HEK293 (cell line): ENCODE data around the gene SLC39A11.

Source experiments
- CTCF ChIA-PET: fragments of 350-600 bp; formaldehyde crosslinking; extraction: SDS; loops from one replicate; lab custom pipeline; 2021; ENCODE audit warnings: antibody characterized with exemption; lab: Yijun Ruan, JAX
- POLR2A ChIA-PET: fragments of 300-600 bp; formaldehyde crosslinking; extraction: SDS; loops from one replicate; lab custom pipeline; 2020; ENCODE audit warnings: antibody characterized with exemption, inconsistent platforms; lab: Yijun Ruan, JAX
- H3K27ac ChIP-seq: fragments of 200-500 bp; sonication (Bioruptor generic); 2 replicates; pipeline ENCODE4 v1.5.1; 2014; ENCODE audit warnings: low read depth, low read length, control low read depth, inconsistent platforms; ENCODE audit errors: extremely low read depth
- H3K36me3 ChIP-seq, 2 experiments: fragments of 200-500 bp in 1 of 2; sonication (Bioruptor generic) in 1 of 2; 1 replicate in 1 of 2; 2 replicates in 1 of 2; pipeline ENCODE4 v1.5.1; 2014 to 2017; ENCODE audit warnings: inconsistent platforms in 2 of 2, low read length in 2 of 2; ENCODE audit not compliant: control insufficient read depth in 2 of 2, insufficient read depth in 1 of 2
- H3K4me1 ChIP-seq: fragments of 200-500 bp; sonication (Bioruptor generic); 2 replicates; pipeline ENCODE4 v1.5.1; 2014; ENCODE audit warnings: mild to moderate bottlenecking, low read length, inconsistent platforms; ENCODE audit not compliant: control insufficient read depth, insufficient read depth
- H3K4me3 ChIP-seq: 2 replicates; pipeline ENCODE4 v1.5.1; 2011; ENCODE audit warnings: low read depth, mild to moderate bottlenecking, control low read depth, low read length, moderate library complexity
- H3K9me3 ChIP-seq: fragments of 200-500 bp; sonication (Bioruptor generic); 2 replicates; pipeline ENCODE4 v1.5.1; 2014; ENCODE audit warnings: low read depth, low read length, inconsistent platforms; ENCODE audit not compliant: control insufficient read depth, insufficient read depth
- BCL6B ChIP-seq: fragments of 450-650 bp; formaldehyde crosslinking; IDR thresholded peaks from 2 replicates; pipeline ENCODE4 v1.5.1; 2017; ENCODE audit warnings: missing biosample characterization, missing genetic modification characterization
- GLIS1 ChIP-seq: fragments of 450-650 bp; formaldehyde crosslinking; IDR thresholded peaks from 2 replicates; pipeline ENCODE4 v1.5.1; 2016; ENCODE audit warnings: missing biosample characterization, missing genetic modification characterization
- KLF10 ChIP-seq: fragments of 450-650 bp; IDR thresholded peaks from 2 replicates; pipeline ENCODE4 v1.5.1; 2018; ENCODE audit warnings: missing biosample characterization, mild to moderate bottlenecking, missing genetic modification characterization
- MEIS1 ChIP-seq: sonication (generic); formaldehyde crosslinking; IDR thresholded peaks from 2 replicates; pipeline ENCODE4 v1.8.1; 2022; ENCODE audit warnings: missing genetic modification reagents, mild to moderate bottlenecking, borderline replicate concordance
- PATZ1 ChIP-seq: fragments of 450-650 bp; formaldehyde crosslinking; IDR thresholded peaks from 2 replicates; pipeline ENCODE4 v1.5.1; 2016; ENCODE audit warnings: missing biosample characterization, missing genetic modification characterization
- RBAK ChIP-seq: fragments of 450-650 bp; formaldehyde crosslinking; IDR thresholded peaks from 2 replicates; pipeline ENCODE4 v1.5.1; 2016; ENCODE audit warnings: missing biosample characterization, missing genetic modification characterization
- ZNF184 ChIP-seq: fragments of 450-650 bp; IDR thresholded peaks from 2 replicates; pipeline ENCODE4 v1.5.1; 2018; ENCODE audit warnings: missing biosample characterization, mild to moderate bottlenecking, missing genetic modification characterization
- ZNF202 ChIP-seq: fragments of 450-650 bp; formaldehyde crosslinking; IDR thresholded peaks from 2 replicates; pipeline ENCODE4 v1.5.1; 2016; ENCODE audit warnings: missing biosample characterization, missing genetic modification characterization, borderline replicate concordance
- ZNF221 ChIP-seq: fragments of 450-650 bp; formaldehyde crosslinking; IDR thresholded peaks from 2 replicates; pipeline ENCODE4 v1.5.1; 2017; ENCODE audit warnings: missing biosample characterization, missing genetic modification characterization, borderline replicate concordance
- ZNF280C ChIP-seq: fragments of 450-650 bp; formaldehyde crosslinking; IDR thresholded peaks from 2 replicates; pipeline ENCODE4 v1.5.1; 2016; ENCODE audit warnings: missing biosample characterization, missing genetic modification characterization
- ZNF302 ChIP-seq: fragments of 450-650 bp; formaldehyde crosslinking; IDR thresholded peaks from 2 replicates; pipeline ENCODE4 v1.5.1; 2016; ENCODE audit warnings: missing biosample characterization, missing genetic modification characterization, low read depth
- ZNF398 ChIP-seq: fragments of 450-650 bp; formaldehyde crosslinking; IDR thresholded peaks from 2 replicates; pipeline ENCODE4 v1.5.1; 2017; ENCODE audit warnings: missing biosample characterization, missing genetic modification characterization
- ZNF513 ChIP-seq: fragments of 450-650 bp; IDR thresholded peaks from 2 replicates; pipeline ENCODE4 v1.5.1; 2018; ENCODE audit warnings: missing biosample characterization, missing genetic modification characterization
- ZNF561 ChIP-seq: fragments of 450-650 bp; IDR thresholded peaks from 2 replicates; pipeline ENCODE4 v1.5.1; 2018; ENCODE audit warnings: missing biosample characterization, missing genetic modification characterization, borderline replicate concordance
- ZNF580 ChIP-seq: fragments of 450-650 bp; formaldehyde crosslinking; IDR thresholded peaks from 2 replicates; pipeline ENCODE4 v1.5.1; 2016; ENCODE audit warnings: missing biosample characterization, missing genetic modification characterization
- ZNF596 ChIP-seq: fragments of 450-650 bp; IDR thresholded peaks from 2 replicates; pipeline ENCODE4 v1.5.0; 2018; ENCODE audit warnings: missing biosample characterization, mild to moderate bottlenecking, missing genetic modification characterization, moderate library complexity
- ZNF626 ChIP-seq: fragments of 450-650 bp; sonication (Bioruptor Pico); formaldehyde crosslinking; IDR thresholded peaks from 2 replicates; pipeline ENCODE4 v1.5.1; 2018; ENCODE audit warnings: missing biosample characterization, missing genetic modification characterization, inconsistent platforms
- ZNF670 ChIP-seq: fragments of 450-650 bp; formaldehyde crosslinking; IDR thresholded peaks from 2 replicates; pipeline ENCODE4 v1.5.1; 2016; ENCODE audit warnings: missing biosample characterization, missing genetic modification characterization, low read depth
- ZNF701 ChIP-seq: fragments of 450-650 bp; formaldehyde crosslinking; IDR thresholded peaks from 2 replicates; pipeline ENCODE4 v1.5.1; 2016; ENCODE audit warnings: missing biosample characterization, missing genetic modification characterization
- ZNF707 ChIP-seq: fragments of 450-650 bp; formaldehyde crosslinking; IDR thresholded peaks from 2 replicates; pipeline ENCODE4 v1.5.1; 2016; ENCODE audit warnings: missing biosample characterization, missing genetic modification characterization
- ZNF76 ChIP-seq: fragments of 450-650 bp; formaldehyde crosslinking; IDR thresholded peaks from 2 replicates; pipeline ENCODE4; 2016; ENCODE audit warnings: low read depth, missing biosample characterization, missing genetic modification characterization, borderline replicate concordance
- ZNF777 ChIP-seq: fragments of 450-650 bp; formaldehyde crosslinking; IDR thresholded peaks from 2 replicates; pipeline ENCODE4 v1.5.1; 2017; ENCODE audit warnings: missing biosample characterization, missing genetic modification characterization, borderline replicate concordance
- ZNF785 ChIP-seq: fragments of 450-650 bp; formaldehyde crosslinking; IDR thresholded peaks from 2 replicates; pipeline ENCODE4 v1.5.1; 2016; ENCODE audit warnings: missing biosample characterization, missing genetic modification characterization
- ZSCAN5A ChIP-seq: fragments of 450-650 bp; formaldehyde crosslinking; IDR thresholded peaks from 2 replicates; pipeline ENCODE4 v1.5.1; 2016; ENCODE audit warnings: missing biosample characterization, missing genetic modification characterization

SLC39A11 gene

GRCh38 chr17:73013301-73013700 is 79.2 kb downstream of the SLC39A11 start:
- CTCF ChIA-PET = interaction anchor here (0.7 to 2.2 kb wide), 4 partner anchors 27 to 453 kb away, joined by 3 to 8 read pairs (median 4); no protein-coding TSS in a partner anchor
- Histone ChIP-seq H3K9me3 (no peaks in the 10 kb centered on the region), H3K27ac (no peak overlapping the region)
- TF ChIP-seq KLF10 (tag by site-specific recombination) (no peak), ZNF670 (tag by site-specific recombination) (no peak), ZNF785 (tag by site-specific recombination) (no peak), ZNF221 (tag by site-specific recombination) (no peak), ZNF707 (tag by site-specific recombination) (no peak), ZNF596 (no peak), ZNF202 (tag by site-specific recombination) (no peak), GLIS1 (tag by site-specific recombination) (no peak), MEIS1 (no peak), ZNF777 (no peak), ZNF561 (tag by site-specific recombination) (no peak), ZSCAN5A (tag by site-specific recombination) (no peak), ZNF701 (tag by site-specific recombination) (no peak), ZNF184 (tag by site-specific recombination) (no peak), RBAK (no peak), ZNF76 (no peak), ZNF513 (tag by site-specific recombination) (no peak)
- TF ChIP-seq, all 188 proteins: peak for 0
- H3K4me3 ChIP-seq = no peak overlapping the region
- POLR2A ChIA-PET = no interaction called here
- H3K36me3 ChIP-seq = no peaks in the 10 kb centered on the region
- H3K4me1 ChIP-seq = no peaks in the 10 kb centered on the region

- CTCF ChIA-PET = no interaction called here
- TF ChIP-seq PATZ1 (tag by site-specific recombination) (no peak), BCL6B (tag by site-specific recombination) (no peak), ZNF302 (tag by site-specific recombination) (no peak), ZNF626 (tag by site-specific recombination) (no peak), ZNF398 (tag by site-specific recombination) (no peak), ZNF580 (tag by site-specific recombination) (no peak), KLF10 (tag by site-specific recombination) (no peak), ZNF280C (tag by site-specific recombination) (no peak)
These were observed 81.4 kb downstream of the SLC39A11 start for GRCh38 chr17:73011016-73011486.

More at GRCh38 chr17:73011016-73011486, 81.4 kb downstream of the SLC39A11 start:
- Histone ChIP-seq H3K36me3 (no peaks in the 10 kb centered on the region), H3K9me3 (no peaks in the 10 kb centered on the region), H3K27ac (no peak overlapping the region), H3K4me1 (no peaks in the 10 kb centered on the region), H3K4me3 (no peak overlapping the region)
- POLR2A ChIA-PET = no interaction called here
